SU-DHL-6 (cell line): ENCODE measurements around the gene APBB2.

ENCODE experiments used
- H2AFZ ChIP-seq: fragments of 200-600 bp; sonication (generic); 2 replicates; pipeline ENCODE4 v1.6.1; 2014; ENCODE audit warnings: low read depth, mild to moderate bottlenecking, moderate library complexity, mixed read lengths, antibody characterized with exemption, low read length; ENCODE audit not compliant: severe bottlenecking
- H3F3A ChIP-seq: fragments of 200-600 bp; shearing (Covaris generic); 2 replicates; pipeline ENCODE4 v1.6.0; 2016; ENCODE audit warnings: antibody characterized with exemption, mild to moderate bottlenecking; ENCODE audit not compliant: insufficient read depth
- H3K27ac ChIP-seq: fragments of 200-600 bp; sonication (generic); 2 replicates; pipeline ENCODE4 v1.5.1; 2016; ENCODE audit warnings: low read depth, mild to moderate bottlenecking, low read length, moderate library complexity, mixed read lengths
- H3K27me3 ChIP-seq: fragments of 200-600 bp; sonication (generic), shearing (Covaris generic); 2 replicates; pipeline ENCODE4 v1.6.0; 2014; ENCODE audit warnings: mild to moderate bottlenecking, low read length
- H3K36me3 ChIP-seq: fragments of 200-600 bp; sonication (generic); 2 replicates; pipeline ENCODE4 v1.6.1; 2014; ENCODE audit warnings: mild to moderate bottlenecking, low read length, mixed read lengths
- H3K4me2 ChIP-seq: fragments of 300-600, 200-600 bp; shearing (Covaris generic), sonication (generic); 2 replicates; pipeline ENCODE4 v1.6.0; 2014; ENCODE audit warnings: low read length, low read depth, mild to moderate bottlenecking; ENCODE audit not compliant: poor library complexity, severe bottlenecking
- H3K4me3 ChIP-seq: fragments of 200-600 bp; sonication (generic); 2 replicates; pipeline ENCODE4 v1.5.1; 2014; ENCODE audit warnings: antibody characterized with exemption, low read length, mild to moderate bottlenecking, mixed read lengths; ENCODE audit not compliant: insufficient read depth, poor library complexity, severe bottlenecking
- H3K79me2 ChIP-seq: fragments of 200-600 bp; sonication (generic); 2 replicates; pipeline ENCODE4 v1.6.1; 2014; ENCODE audit warnings: mild to moderate bottlenecking, low read length, moderate library complexity; ENCODE audit not compliant: insufficient read depth
- H3K9ac ChIP-seq: fragments of 200-600 bp; sonication (generic); 2 replicates; pipeline ENCODE4 v1.7.0; 2014; ENCODE audit warnings: mild to moderate bottlenecking, low read length
- H3K9me2 ChIP-seq: fragments of 200-600 bp; sonication (generic); replicated peaks from 2 replicates; pipeline ENCODE4 v1.6.1; 2014; ENCODE audit warnings: low read length; ENCODE audit not compliant: insufficient read depth
- H3K9me3 ChIP-seq: fragments of 200-600 bp; sonication (generic); 2 replicates; pipeline ENCODE4 v1.6.1; 2014; ENCODE audit warnings: low read length, mixed read lengths; ENCODE audit not compliant: insufficient read depth
- H4K20me1 ChIP-seq: fragments of 200-600 bp; sonication (generic); 2 replicates; pipeline ENCODE4 v1.6.1; 2014; ENCODE audit warnings: low read depth, mild to moderate bottlenecking, antibody characterized with exemption, low read length, moderate library complexity, mixed read lengths
- CTCF ChIP-seq: fragments of 200-600 bp; sonication (generic); IDR thresholded peaks from one replicate; pipeline ENCODE4 v1.5.1; 2017; ENCODE audit warnings: antibody characterized with exemption, mild to moderate bottlenecking, low read length, moderate library complexity; ENCODE audit not compliant: insufficient read depth, poor library complexity, severe bottlenecking
- EZH2phosphoT487 ChIP-seq: fragments of 200-600 bp; sonication (generic), shearing (Covaris generic); conservative IDR thresholded peaks from 2 replicates; pipeline ENCODE4 v1.6.1; 2018; ENCODE audit warnings: mild to moderate bottlenecking, antibody characterized with exemption, low read length, moderate library complexity, mixed read lengths

Gene APBB2

GRCh38 chr4:41205130-41205529, 9.2 kb downstream of the APBB2 start:
- Histone ChIP-seq H3K36me3 (no peaks in the 10 kb centered on the region), H3K9me3 (no peaks in the 10 kb centered on the region), H3F3A (0 out of 2 replicates have a peak, but pooled peaks cover 3% of the 10 kb centered on the region), H4K20me1 (peaks cover 30% of the 10 kb centered on the region), H3K4me3 (no peak overlapping the region), H3K27ac (no peak overlapping the region), H3K79me2 (peaks cover 96% of the 10 kb centered on the region), H3K9me2 (no peaks in the 10 kb centered on the region), H3K9ac (no peak overlapping the region), H3K27me3 (no peaks in the 10 kb centered on the region), H2AFZ (no peak overlapping the region), H3K4me2 (no peak overlapping the region)
- TF ChIP-seq CTCF, result no peak
- TF ChIP-seq EZH2phosphoT487, result no peak

GRCh38 chr4:41204400-41204978, 9.9 kb downstream of the APBB2 start:
- peaks cover 96% of the 10 kb centered on the region for H3K79me2 ChIP-seq
- no peak overlapping the region for H2AFZ ChIP-seq
- H3F3A ChIP-seq, result 0 out of 2 replicates have a peak, but pooled peaks cover 5% of the 10 kb centered on the region
- no peak overlapping the region for H3K9ac ChIP-seq
- no peak overlapping the region for H3K4me3 ChIP-seq
- H3K27ac ChIP-seq, result no peak overlapping the region
- no peak overlapping the region for H3K4me2 ChIP-seq
- no peaks in the 10 kb centered on the region for H3K27me3 ChIP-seq
- no peaks in the 10 kb centered on the region for H3K9me2 ChIP-seq
- peaks cover 36% of the 10 kb centered on the region for H4K20me1 ChIP-seq
- H3K36me3 ChIP-seq, result no peaks in the 10 kb centered on the region
- TF ChIP-seq CTCF, result no peak
- TF ChIP-seq EZH2phosphoT487, result no peak
- no peaks in the 10 kb centered on the region for H3K9me3 ChIP-seq

- Histone ChIP-seq H3K4me3 (no peak overlapping the region), H2AFZ (no peak overlapping the region), H3K79me2 (peaks cover 96% of the 10 kb centered on the region), H3K9ac (no peak overlapping the region), H3K9me2 (no peaks in the 10 kb centered on the region), H3K27me3 (no peaks in the 10 kb centered on the region), H3K36me3 (no peaks in the 10 kb centered on the region), H3K9me3 (no peaks in the 10 kb centered on the region), H3K4me2 (no peak overlapping the region), H3F3A (0 out of 2 replicates have a peak, but pooled peaks cover 5% of the 10 kb centered on the region), H4K20me1 (peaks cover 34% of the 10 kb centered on the region), H3K27ac (no peak overlapping the region)
- no peak for TF ChIP-seq EZH2phosphoT487
Observed at GRCh38 chr4:41203841-41204240, 10.5 kb downstream of the APBB2 start.

- Histone ChIP-seq H3K9me3 (no peaks in the 10 kb centered on the region), H3K36me3 (no peaks in the 10 kb centered on the region), H3K27me3 (no peaks in the 10 kb centered on the region), H3K4me3 (no peak overlapping the region), H2AFZ (no peak overlapping the region), H3K4me2 (no peak overlapping the region), H3K79me2 (peaks cover 96% of the 10 kb centered on the region), H3F3A (0 out of 2 replicates have a peak, but pooled peaks cover 5% of the 10 kb centered on the region), H3K9ac (no peak overlapping the region), H3K27ac (no peak overlapping the region), H4K20me1 (peaks cover 34% of the 10 kb centered on the region), H3K9me2 (no peaks in the 10 kb centered on the region)
- TF ChIP-seq CTCF (no peak), EZH2phosphoT487 (no peak)
Observed at GRCh38 chr4:41202820-41203568, 11.3 kb downstream of the APBB2 start.
